ENCODE data around the gene TTLL8.

- TF ChIP-seq CTCF (IDR thresholded peaks at IDR 0.05) (no peak), POLR2AphosphoS5 (IDR thresholded peaks at IDR 0.05) (no peak), POLR2A (IDR thresholded peaks at IDR 0.05) (no peak)
These were observed 59.4 kb downstream of the TTLL8 start for GRCh38 chr22:49998718-49999062.
